Activated CD8-positive, alpha-beta T cell treated with anti-CD3 and anti-CD28 coated beads, Interleukin-2, amount 10 ng/mL, durations not matched to agents 7 days and 5 days (primary cell): ENCODE data around the gene TRIM61. TPM values are rescaled to one million over a fixed set of nuclear protein-coding genes. Genes with fewer than 3 reads are reported as not detected.
A peak's percentile ranks its signal among the peaks of the same experiment; 100 is the strongest.
"Not testable (repeated sequence)": the region's sequence is repeated elsewhere in the genome, so short reads cannot be mapped to it uniquely, and the experiment has no call there.

ENCODE experiments used
- ATAC-seq: fragments of 150-1000 bp; cut with Tn5 transposase; one replicate; pipeline ENCODE4 v1.10.0; 2021; ENCODE audit warnings: moderate library complexity
- CTCF ChIA-PET: fragments of 350-600 bp; sonication (Branson Sonifier 250); formaldehyde crosslinking; loops from one replicate; lab custom pipeline; 2021; ENCODE audit warnings: antibody characterized with exemption; lab: Charles Lee
- POLR2A ChIA-PET: fragments of 350-600 bp; sonication (Branson Sonifier 250); formaldehyde crosslinking; loops from one replicate; lab custom pipeline; 2021; ENCODE audit warnings: antibody characterized with exemption; lab: Charles Lee
- DNase-seq: peaks from one replicate; pipeline ENCODE4 v3.0.0-alpha.2; 2020
- H3K27ac Mint-ChIP-seq: one replicate; pipeline ENCODE4 v1.8.0; 2021; ENCODE audit warnings: mild to moderate bottlenecking, mixed read lengths
- H3K27me3 Mint-ChIP-seq: one replicate; pipeline ENCODE4 v1.8.0; 2021; ENCODE audit warnings: low read depth, mixed read lengths
- H3K36me3 Mint-ChIP-seq: one replicate; pipeline ENCODE4 v1.8.0; 2021; ENCODE audit warnings: low read depth, mixed read lengths
- H3K4me1 Mint-ChIP-seq: one replicate; pipeline ENCODE4 v1.8.0; 2021; ENCODE audit warnings: low read depth, mixed read lengths
- H3K4me3 Mint-ChIP-seq: one replicate; pipeline ENCODE4 v1.8.0; 2021; ENCODE audit warnings: mild to moderate bottlenecking, mixed read lengths
- H3K9me3 Mint-ChIP-seq: one replicate; pipeline ENCODE4 v1.8.0; 2022; ENCODE audit warnings: mixed read lengths; ENCODE audit not compliant: insufficient read depth
- total RNA-seq, 2 experiments: library from RNA; stranded (reverse); gene quantifications; one replicate each; pipeline ENCODE4 v1.2.3, GENCODE V29; 2021

The TRIM61 gene
- total RNA-seq, 2 experiments from 2014 or later, result 1.0 to 1.8 TPM

- H3K36me3 Mint-ChIP-seq, result no peaks in the 10 kb centered on the region
- CTCF ChIA-PET, result no interaction called here
- H3K4me1 Mint-ChIP-seq, result peaks cover 13% of the 10 kb centered on the region
- DNase-seq, result no peak
- H3K9me3 Mint-ChIP-seq, result no peaks in the 10 kb centered on the region
- no peak overlapping the region for H3K27ac Mint-ChIP-seq
- no peak for ATAC-seq
- POLR2A ChIA-PET, result no interaction called here
- no peak overlapping the region for H3K4me3 Mint-ChIP-seq
- peaks cover 40% of the 10 kb centered on the region for H3K27me3 Mint-ChIP-seq
These were observed 28.0 kb upstream of the TRIM61 start for GRCh38 chr4:165005352-165005925.

GRCh38 chr4:165001957-165002356, 24.5 kb upstream of the TRIM61 start:
- H3K27ac Mint-ChIP-seq, H3K4me3 Mint-ChIP-seq, POLR2A ChIA-PET, H3K4me1 Mint-ChIP-seq, ATAC-seq, CTCF ChIA-PET, H3K36me3 Mint-ChIP-seq, H3K9me3 Mint-ChIP-seq, DNase-seq: not testable (repeated sequence)
- peaks cover 41% of the 10 kb centered on the region for H3K27me3 Mint-ChIP-seq

- peaks cover 29% of the 10 kb centered on the region for H3K27me3 Mint-ChIP-seq
- H3K4me3 Mint-ChIP-seq, H3K9me3 Mint-ChIP-seq, CTCF ChIA-PET, DNase-seq, H3K36me3 Mint-ChIP-seq, H3K4me1 Mint-ChIP-seq, H3K27ac Mint-ChIP-seq, POLR2A ChIA-PET, ATAC-seq: not testable (repeated sequence)
These were observed 21.1 kb upstream of the TRIM61 start for GRCh38 chr4:164998526-164999080.

- H3K9me3 Mint-ChIP-seq, result no peaks in the 10 kb centered on the region
- no peak for DNase-seq
- H3K4me1 Mint-ChIP-seq, result no peaks in the 10 kb centered on the region
- no peak for ATAC-seq
- H3K36me3 Mint-ChIP-seq, result no peaks in the 10 kb centered on the region
- H3K4me3 Mint-ChIP-seq, result no peak overlapping the region
- H3K27me3 Mint-ChIP-seq, result peaks cover 27% of the 10 kb centered on the region
- no peak overlapping the region for H3K27ac Mint-ChIP-seq
- POLR2A ChIA-PET, result no interaction called here
- CTCF ChIA-PET, result no interaction called here
These were observed 20.5 kb upstream of the TRIM61 start for GRCh38 chr4:164997941-164998340.

GRCh38 chr4:164997324-164997723, 19.9 kb upstream of the TRIM61 start:
- peaks cover 27% of the 10 kb centered on the region for H3K27me3 Mint-ChIP-seq
- H3K36me3 Mint-ChIP-seq, result no peaks in the 10 kb centered on the region
- POLR2A ChIA-PET, result no interaction called here
- no peaks in the 10 kb centered on the region for H3K4me1 Mint-ChIP-seq
- DNase-seq (no peak), ATAC-seq (no peak)
- no peak overlapping the region for H3K4me3 Mint-ChIP-seq
- CTCF ChIA-PET, result no interaction called here
- no peak overlapping the region for H3K27ac Mint-ChIP-seq
- no peaks in the 10 kb centered on the region for H3K9me3 Mint-ChIP-seq

- H3K9me3 Mint-ChIP-seq, H3K36me3 Mint-ChIP-seq, H3K27ac Mint-ChIP-seq, CTCF ChIA-PET, H3K4me3 Mint-ChIP-seq, H3K4me1 Mint-ChIP-seq, POLR2A ChIA-PET, DNase-seq, ATAC-seq: not testable (repeated sequence)
- H3K27me3 Mint-ChIP-seq, result peaks cover 27% of the 10 kb centered on the region
These were observed 18.7 kb upstream of the TRIM61 start for GRCh38 chr4:164996123-164996522.

GRCh38 chr4:164990786-164991185, 13.3 kb upstream of the TRIM61 start:
- CTCF ChIA-PET, H3K27ac Mint-ChIP-seq, POLR2A ChIA-PET, ATAC-seq, H3K9me3 Mint-ChIP-seq, H3K27me3 Mint-ChIP-seq, H3K36me3 Mint-ChIP-seq, H3K4me3 Mint-ChIP-seq, DNase-seq, H3K4me1 Mint-ChIP-seq: not testable (repeated sequence)

GRCh38 chr4:164989471-164989870, 12.0 kb upstream of the TRIM61 start:
- Mint-ChIP-seq H3K27ac (no peak overlapping the region), H3K4me1 (no peaks in the 10 kb centered on the region), H3K9me3 (no peaks in the 10 kb centered on the region), H3K27me3 (peaks cover under 1% of the 10 kb centered on the region), H3K4me3 (no peak overlapping the region), H3K36me3 (no peaks in the 10 kb centered on the region)
- no peak for DNase-seq
- ChIA-PET POLR2A (no interaction called here), CTCF (no interaction called here)
- ATAC-seq, result no peak

GRCh38 chr4:164971929-164972328, 5.5 kb downstream of the TRIM61 start:
- H3K4me3 Mint-ChIP-seq, H3K27me3 Mint-ChIP-seq, ATAC-seq, DNase-seq, H3K36me3 Mint-ChIP-seq, POLR2A ChIA-PET, H3K4me1 Mint-ChIP-seq, H3K9me3 Mint-ChIP-seq, H3K27ac Mint-ChIP-seq: not testable (repeated sequence)
- CTCF ChIA-PET, result interaction anchor here (1.1 kb wide), 1 partner anchor 125 kb away, joined by 4 read pairs; no protein-coding TSS in a partner anchor

GRCh38 chr4:164959896-164960295, 17.6 kb downstream of the TRIM61 start:
- no peaks in the 10 kb centered on the region for H3K27me3 Mint-ChIP-seq

GRCh38 chr4:164959421-164959820, 18.0 kb downstream of the TRIM61 start:
- DNase-seq, H3K27me3 Mint-ChIP-seq, ATAC-seq, H3K9me3 Mint-ChIP-seq, H3K4me3 Mint-ChIP-seq, CTCF ChIA-PET, POLR2A ChIA-PET, H3K27ac Mint-ChIP-seq: not testable (repeated sequence)
- Mint-ChIP-seq H3K4me1 (peaks cover 11% of the 10 kb centered on the region), H3K36me3 (peaks cover 14% of the 10 kb centered on the region)

More at GRCh38 chr4:164959896-164960295, 17.6 kb downstream of the TRIM61 start:
- CTCF ChIA-PET, result no interaction called here
- DNase-seq (no peak), ATAC-seq (no peak)
- Mint-ChIP-seq H3K4me3 (no peak overlapping the region), H3K9me3 (no peaks in the 10 kb centered on the region), H3K27ac (no peak overlapping the region), H3K36me3 (peaks cover 14% of the 10 kb centered on the region), H3K4me1 (peaks cover 11% of the 10 kb centered on the region)
- POLR2A ChIA-PET, result no interaction called here

- peaks cover 14% of the 10 kb centered on the region for H3K36me3 Mint-ChIP-seq
- DNase-seq, result peak; percentile 89
- ATAC-seq, result peak; percentile 100
- peaks cover 2% of the 10 kb centered on the region for H3K27me3 Mint-ChIP-seq
- peak overlapping the region; percentile 76 for H3K27ac Mint-ChIP-seq
- peaks cover 11% of the 10 kb centered on the region for H3K4me1 Mint-ChIP-seq
- H3K4me3 Mint-ChIP-seq, result peak overlapping the region; percentile 84
- POLR2A ChIA-PET, result no interaction called here
- CTCF ChIA-PET, result interaction anchor here (0.6 to 1.6 kb wide), 2 partner anchors 20 to 105 kb away, joined by 6 to 8 read pairs; partner anchors contain the start of gene TRIM61
- H3K9me3 Mint-ChIP-seq, result no peaks in the 10 kb centered on the region
These were observed 20.5 kb downstream of the TRIM61 start for GRCh38 chr4:164956766-164957643.
